A549 (cell line): ENCODE results near the gene RAB5IF. TPM values are rescaled to one million over a fixed set of nuclear protein-coding genes. Genes with fewer than 3 reads are reported as not detected.

ENCODE experiments used
- ATAC-seq, 2 experiments: fragments of 200-7000 bp in 1 of 2; fragments of >200 bp in 1 of 2; cut with Nextera tagmentation in 1 of 2; cut with Tn5 transposase in 1 of 2; 3 replicates each; pipeline versions ENCODE4 v1.8.0 to v1.9.1; 2018 to 2020; ENCODE audit warnings: mild to moderate bottlenecking in 1 of 2, moderate library complexity in 1 of 2
- CTCF ChIA-PET: fragments of 300-600 bp; sonication (Branson Sonifier 250); formaldehyde crosslinking; extraction: SDS; loops from one replicate; lab custom pipeline; 2021; ENCODE audit warnings: antibody characterized with exemption, inconsistent platforms; lab: Yijun Ruan, JAX
- POLR2A ChIA-PET: fragments of 350-600 bp; formaldehyde crosslinking; extraction: SDS; loops from one replicate; lab custom pipeline; 2021; ENCODE audit warnings: antibody characterized with exemption, inconsistent platforms; lab: Yijun Ruan, JAX
- DNase-seq, 2 experiments: peaks; one replicate each; pipeline versions ENCODE4 v3.0.0 to v3.0.0-alpha.2; 2011 to 2016; ENCODE audit warnings: low read depth in 1 of 2, low spot score in 1 of 2
- FAIRE-seq: peaks from 2 replicates; lab custom pipeline; 2011; peaks lifted over from hg19 to GRCh38; lab: Jason Lieb, UNC
- H3K27ac ChIP-seq, 2 experiments: fragments of >200 bp; sonication (Bioruptor Twin); formaldehyde crosslinking; 3 replicates each; pipeline ENCODE4 v1.5.1; 2016 to 2017
- H3K4me1 ChIP-seq: fragments of >200 bp; sonication (Bioruptor Twin); formaldehyde crosslinking; 3 replicates; pipeline ENCODE4 v1.6.1; 2016
- H3K4me2 ChIP-seq: fragments of >200 bp; sonication (Bioruptor Twin); formaldehyde crosslinking; 3 replicates; pipeline ENCODE4 v1.6.1; 2016
- H3K4me3 ChIP-seq: fragments of >200 bp; sonication (Bioruptor Twin); formaldehyde crosslinking; 3 replicates; pipeline ENCODE4 v1.5.1; 2016
- H3K9me3 ChIP-seq: fragments of >200 bp; sonication (Bioruptor Twin); formaldehyde crosslinking; 3 replicates; pipeline ENCODE4 v1.6.1; 2016
- ATOH8 ChIP-seq: fragments of 250-450 bp; sonication (Bioruptor Pico); IDR thresholded peaks from 2 replicates; pipeline ENCODE4 v1.5.0; 2020; ENCODE audit warnings: low read depth, mild to moderate bottlenecking, moderate library complexity
- CBX2 ChIP-seq: fragments of 200-600 bp; sonication (generic); IDR thresholded peaks from 2 replicates; pipeline ENCODE4 v1.6.1; 2016; ENCODE audit warnings: low read depth, mild to moderate bottlenecking, borderline replicate concordance
- CHD2 ChIP-seq: fragments of 150-350 bp; IDR thresholded peaks from 2 replicates; pipeline ENCODE4 v1.6.1; 2014; ENCODE audit warnings: low read length; ENCODE audit not compliant: partially characterized antibody
- E2F6 ChIP-seq: IDR thresholded peaks from 2 replicates; pipeline ENCODE4 v1.6.1; 2012; ENCODE audit warnings: low read depth, borderline replicate concordance
- EHF ChIP-seq: fragments of 250-450 bp; sonication (Bioruptor Pico); IDR thresholded peaks from 2 replicates; pipeline ENCODE4 v1.5.0; 2020; ENCODE audit warnings: mild to moderate bottlenecking
- EP300 ChIP-seq, 2 experiments: fragments of >200 bp; sonication (Bioruptor Twin); formaldehyde crosslinking; IDR thresholded peaks; 2 replicates in 1 of 2; 3 replicates in 1 of 2; pipeline ENCODE4 v1.6.1; 2016 to 2017
- ESRRA ChIP-seq: fragments of 150-350 bp; IDR thresholded peaks from 2 replicates; pipeline ENCODE4 v1.6.1; 2014; ENCODE audit warnings: mild to moderate bottlenecking, low read length, borderline replicate concordance
- FOSB ChIP-seq: fragments of 250-450 bp; sonication (Bioruptor Pico); IDR thresholded peaks from 2 replicates; pipeline ENCODE4 v1.5.0; 2020; ENCODE audit warnings: mild to moderate bottlenecking, moderate library complexity
- FOXS1 ChIP-seq: fragments of 250-450 bp; sonication (Bioruptor Pico); IDR thresholded peaks from 2 replicates; pipeline ENCODE4 v1.5.0; 2020; ENCODE audit warnings: mild to moderate bottlenecking, moderate library complexity
- GATA3 ChIP-seq: IDR thresholded peaks from 2 replicates; pipeline ENCODE4 v1.6.1; 2012; ENCODE audit warnings: borderline replicate concordance
- HES2 ChIP-seq: fragments of >200 bp; sonication (Bioruptor Twin); formaldehyde crosslinking; IDR thresholded peaks from 2 replicates; pipeline ENCODE4 v1.6.1; 2016
- HEYL ChIP-seq: fragments of 250-450 bp; sonication (Bioruptor Pico); IDR thresholded peaks from 2 replicates; pipeline ENCODE4 v1.8.0; 2021; ENCODE audit warnings: mild to moderate bottlenecking, moderate library complexity
- HOXB13 ChIP-seq: fragments of 250-450 bp; sonication (Bioruptor Pico); IDR thresholded peaks from 2 replicates; pipeline ENCODE4 v1.5.0; 2020; ENCODE audit warnings: low read depth, mild to moderate bottlenecking, moderate library complexity
- JUN ChIP-seq, 2 experiments: fragments of >200 bp; sonication (Bioruptor Twin); formaldehyde crosslinking; IDR thresholded peaks; 2 replicates in 1 of 2; 3 replicates in 1 of 2; pipeline ENCODE4 v1.6.1; 2016 to 2017
- JUNB ChIP-seq: fragments of >200 bp; sonication (Bioruptor Twin); formaldehyde crosslinking; IDR thresholded peaks from 2 replicates; pipeline ENCODE4 v1.6.1; 2016
- KDM5A ChIP-seq: fragments of 200-600 bp; sonication (generic); IDR thresholded peaks from 2 replicates; pipeline ENCODE4 v1.6.1; 2016; ENCODE audit warnings: antibody characterized with exemption, mild to moderate bottlenecking
- MAFK ChIP-seq: fragments of 450-650 bp; IDR thresholded peaks from 2 replicates; pipeline ENCODE4 v1.6.1; 2014; ENCODE audit not compliant: partially characterized antibody
- MAX ChIP-seq: IDR thresholded peaks from 2 replicates; pipeline ENCODE4 v1.6.1; 2012
- MYC ChIP-seq: IDR thresholded peaks from 2 replicates; pipeline ENCODE4 v1.6.1; 2012; ENCODE audit warnings: mild to moderate bottlenecking, inconsistent platforms, low read length, improper control_type of control experiment, borderline replicate concordance
- NFE2L2 ChIP-seq: fragments of 150-350 bp; conservative IDR thresholded peaks from 2 replicates; pipeline ENCODE4 v1.6.1; 2014; ENCODE audit warnings: low read length
- PHF8 ChIP-seq: fragments of 200-600 bp; sonication (generic); IDR thresholded peaks from 2 replicates; pipeline ENCODE4 v1.6.1; 2016; ENCODE audit warnings: low read depth, mild to moderate bottlenecking, antibody characterized with exemption, moderate library complexity, borderline replicate concordance
- POLR2AphosphoS2 ChIP-seq: conservative IDR thresholded peaks from 2 replicates; pipeline ENCODE4 v1.6.1; 2012; ENCODE audit warnings: low read length, improper control_type of control experiment, inconsistent platforms
- RAD21 ChIP-seq, 2 experiments: fragments of >200 bp in 1 of 2; sonication (Bioruptor Twin) in 1 of 2; formaldehyde crosslinking in 1 of 2; IDR thresholded peaks in 1 of 2; conservative IDR thresholded peaks in 1 of 2; 2 replicates in 1 of 2; 3 replicates in 1 of 2; pipeline ENCODE4 v1.6.1; 2012 to 2018; ENCODE audit warnings: inconsistent platforms in 1 of 2
- RFX5 ChIP-seq: fragments of 450-650 bp; IDR thresholded peaks from 2 replicates; pipeline ENCODE4 v1.7.1; 2014; ENCODE audit warnings: antibody characterized with exemption, mild to moderate bottlenecking, moderate library complexity
- RNF2 ChIP-seq: fragments of 200-600 bp; sonication (generic); IDR thresholded peaks from 2 replicates; pipeline ENCODE4 v1.6.1; 2016; ENCODE audit warnings: low read depth, mild to moderate bottlenecking, antibody characterized with exemption, moderate library complexity, borderline replicate concordance
- SMC3 ChIP-seq: fragments of >200 bp; sonication (Bioruptor Twin); formaldehyde crosslinking; IDR thresholded peaks from 3 replicates; pipeline ENCODE4 v1.6.1; 2018; ENCODE audit warnings: inconsistent platforms
- SREBF2 ChIP-seq: fragments of 450-650 bp; IDR thresholded peaks from 2 replicates; pipeline ENCODE4 v1.6.1; 2014; ENCODE audit warnings: mild to moderate bottlenecking, moderate library complexity
- TP53 ChIP-seq: fragments of 250-450 bp; sonication (Bioruptor Pico); IDR thresholded peaks from 2 replicates; pipeline ENCODE4 v1.5.0; 2021; ENCODE audit warnings: mild to moderate bottlenecking, moderate library complexity
- ZSCAN20 ChIP-seq: fragments of 250-450 bp; sonication (Bioruptor Pico); IDR thresholded peaks from 2 replicates; pipeline ENCODE4 v1.8.0; 2022; ENCODE audit warnings: mild to moderate bottlenecking, moderate library complexity
- WGBS: methylation state at CpG from one replicate; pipeline ENCODE4 v1.1.6; 2017; ENCODE audit errors: missing lambda C conversion rate; 5-methylcytosine and 5-hydroxymethylcytosine counted together
- polyA plus RNA-seq, 4 experiments: library from polyadenylated mRNA; depleted of rRNA in 3 of 4; stranded (reverse); fragments of >200 nt; fragmentation: RNase III in 1 of 4; extraction: RNeasy Plus Mini Kit Qiagen cat#74134 plus additional on column Dnase treatment in 1 of 4; gene quantifications; 2 replicates in 3 of 4; 3 replicates in 1 of 4; pipeline ENCODE4 v1.2.3, GENCODE V29; 2011 to 2017

The RAB5IF gene
- polyA plus RNA-seq, 2 of the 4 experiments (the other 2 are of a cell fraction), result 246 to 345 TPM

- FAIRE-seq (no peak), ATAC-seq (peak; percentile 40 to 70; a peak in 5 of 6 replicates), DNase-seq (peak; percentile 46)
- H3K4me2 ChIP-seq, result peak overlapping the region; percentile 97
- peak overlapping the region; percentile 86 for H3K4me3 ChIP-seq
- WGBS, result 17% methylated on average over 22 of the region's 69 CpGs
- H3K27ac ChIP-seq, result peak overlapping the region; percentile 70 to 93
- POLR2A ChIA-PET, result no interaction called here
- CTCF ChIA-PET, result interaction anchor here (1.2 to 2.3 kb wide), 2 partner anchors 16 to 31 kb away, joined by 3 to 18 read pairs; partner anchors contain the start of gene RAB5IF
- H3K9me3 ChIP-seq, result no peaks in the 10 kb centered on the region
- TF ChIP-seq MAX (peak; percentile 91), E2F6 (peak; percentile 87), ZSCAN20 (no peak), FOXS1 (no peak), RFX5 (no peak), HES2 (no peak), GATA3 (no peak), TP53 (CRISPR knock-in tag) (no peak), JUNB (no peak), SREBF2 (no peak), FOSB (CRISPR knock-in tag) (no peak), NFE2L2 (no peak)
- H3K4me1 ChIP-seq, result peaks cover 15% of the 10 kb centered on the region
Measured at GRCh38 chr20:36574366-36575135, 31.0 kb upstream of the RAB5IF start.

- ChIA-PET POLR2A (no interaction called here), CTCF (interaction anchor here (1.1 to 2.3 kb wide), 3 partner anchors 19 to 198 kb away, joined by 3 to 18 read pairs (median 5); partner anchors contain the start of genes DSN1 and RAB5IF)
- Histone ChIP-seq H3K9me3 (no peaks in the 10 kb centered on the region), H3K4me2 (no peak overlapping the region), H3K27ac (no peak overlapping the region), H3K4me1 (peaks cover 15% of the 10 kb centered on the region), H3K4me3 (no peak overlapping the region)
- WGBS, result 100% methylated on average over 1 of the region's 1 CpG
- TF ChIP-seq EP300 (IDR thresholded peaks at IDR 0.05), result no peak
- TF ChIP-seq JUN (IDR thresholded peaks at IDR 0.05), result no peak
- no peak for TF ChIP-seq EHF (CRISPR knock-in tag)
- no peak for TF ChIP-seq ATOH8 (CRISPR knock-in tag)
- no peak for TF ChIP-seq HOXB13 (CRISPR knock-in tag)
- TF ChIP-seq MAFK, result no peak
- no peak for TF ChIP-seq RFX5
- TF ChIP-seq MYC, result no peak
- TF ChIP-seq SMC3, result no peak
- no peak for TF ChIP-seq PHF8
- TF ChIP-seq CHD2, result no peak
- no peak for TF ChIP-seq CBX2
- TF ChIP-seq HEYL, result no peak
- no peak for TF ChIP-seq TP53 (CRISPR knock-in tag)
- TF ChIP-seq POLR2AphosphoS2, result no peak
- TF ChIP-seq RAD21 (conservative IDR thresholded peaks at IDR 0.05 in 1 of 2, IDR thresholded peaks at IDR 0.05 in 1 of 2), result no peak
- no peak for TF ChIP-seq KDM5A
- TF ChIP-seq ESRRA, result no peak
- no peak for TF ChIP-seq RNF2
- FAIRE-seq (no peak), ATAC-seq (no peak), DNase-seq (no peak)
Measured at GRCh38 chr20:36576081-36576445, 29.5 kb upstream of the RAB5IF start.
